ENCODE results near the gene PRG3.

Gene PRG3, protein sequence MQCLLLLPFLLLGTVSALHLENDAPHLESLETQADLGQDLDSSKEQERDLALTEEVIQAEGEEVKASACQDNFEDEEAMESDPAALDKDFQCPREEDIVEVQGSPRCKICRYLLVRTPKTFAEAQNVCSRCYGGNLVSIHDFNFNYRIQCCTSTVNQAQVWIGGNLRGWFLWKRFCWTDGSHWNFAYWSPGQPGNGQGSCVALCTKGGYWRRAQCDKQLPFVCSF

DNA sequence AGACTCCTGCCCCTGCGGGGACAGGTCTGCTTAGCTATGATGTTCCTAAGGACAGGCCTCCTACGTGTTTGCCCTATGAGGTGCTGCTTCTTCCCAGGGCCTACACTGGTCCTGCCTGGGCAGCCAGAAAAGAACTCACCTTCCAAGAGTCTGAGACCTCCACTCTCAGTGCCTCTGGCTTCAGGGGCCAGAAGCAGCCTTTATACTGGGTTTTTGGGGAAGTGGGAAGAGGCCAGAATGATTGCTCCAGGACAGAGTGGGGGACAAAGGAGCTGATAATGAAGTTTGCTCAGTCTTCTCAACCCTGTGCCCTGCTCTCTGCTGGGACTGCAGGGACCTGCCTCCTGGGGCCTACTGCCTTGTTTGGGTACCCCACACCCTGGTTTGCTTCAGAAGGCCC is at the start of gene PRG3:
Gene PRG3 (minus strand): TSS at position 176 of the 400 bp plus-strand sequence. CDS start 442 bp downstream, outside the sequence.
- DNase-seq, result no peak

DNA sequence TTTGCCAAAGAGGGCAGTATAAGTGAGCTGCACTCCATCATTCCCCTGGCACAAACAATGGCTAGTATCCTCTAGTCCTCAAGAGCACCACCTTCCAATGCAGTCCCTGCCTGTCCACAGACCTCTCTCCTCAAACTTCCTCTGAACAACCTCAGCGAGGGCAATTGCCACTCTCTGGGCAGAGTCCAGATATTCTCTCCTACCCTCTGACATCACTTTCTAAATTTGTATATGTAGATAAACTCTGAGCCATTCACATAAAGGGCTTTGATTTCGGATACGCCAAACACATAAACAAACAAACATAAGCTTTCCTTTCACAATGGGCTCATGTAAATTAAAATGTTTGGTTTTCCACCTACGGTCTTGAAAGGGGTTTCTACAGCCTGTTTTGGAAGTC is 49.0 kb upstream of the PRG3 start:
- DNase-seq, result no peak

DNA sequence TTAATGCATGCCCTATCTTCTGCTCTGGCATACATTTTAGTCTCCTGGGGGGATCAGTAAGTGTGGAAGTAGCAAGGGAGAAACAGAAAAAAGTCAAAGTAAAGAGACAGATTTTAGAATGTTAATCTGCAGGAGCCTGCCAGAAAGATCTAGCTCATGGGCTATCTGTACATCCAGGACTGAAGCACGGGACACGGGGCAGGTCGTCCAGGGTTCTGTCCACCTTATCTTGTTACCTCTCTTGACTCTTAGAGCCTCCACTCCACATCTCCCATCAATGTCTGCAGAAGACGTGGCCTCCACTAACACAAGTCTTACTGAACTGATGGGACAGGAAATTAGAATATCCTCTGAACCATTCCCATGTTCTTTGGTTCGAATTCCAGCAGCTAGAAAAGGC is 47.7 kb upstream of the PRG3 start:
- DNase-seq, result no peak

DNA sequence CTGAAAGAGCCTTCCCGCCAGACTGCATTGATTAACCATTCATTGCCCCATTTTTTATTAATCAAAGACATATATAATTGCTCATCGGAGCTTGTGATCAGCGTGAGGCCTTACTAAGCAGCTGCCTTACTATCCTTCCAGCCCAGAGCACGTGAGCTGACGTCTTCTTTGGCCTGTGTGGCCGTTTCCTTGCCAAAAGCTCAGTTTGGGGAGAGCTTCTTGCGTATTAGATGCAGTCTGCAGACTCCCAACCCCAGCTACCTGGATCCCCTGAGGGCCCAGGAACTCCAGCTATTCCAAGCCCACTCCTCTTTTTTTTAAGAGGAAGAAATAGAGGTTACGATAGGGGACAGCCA is 46.8 kb upstream of the PRG3 start:
- no peak for DNase-seq

DNA sequence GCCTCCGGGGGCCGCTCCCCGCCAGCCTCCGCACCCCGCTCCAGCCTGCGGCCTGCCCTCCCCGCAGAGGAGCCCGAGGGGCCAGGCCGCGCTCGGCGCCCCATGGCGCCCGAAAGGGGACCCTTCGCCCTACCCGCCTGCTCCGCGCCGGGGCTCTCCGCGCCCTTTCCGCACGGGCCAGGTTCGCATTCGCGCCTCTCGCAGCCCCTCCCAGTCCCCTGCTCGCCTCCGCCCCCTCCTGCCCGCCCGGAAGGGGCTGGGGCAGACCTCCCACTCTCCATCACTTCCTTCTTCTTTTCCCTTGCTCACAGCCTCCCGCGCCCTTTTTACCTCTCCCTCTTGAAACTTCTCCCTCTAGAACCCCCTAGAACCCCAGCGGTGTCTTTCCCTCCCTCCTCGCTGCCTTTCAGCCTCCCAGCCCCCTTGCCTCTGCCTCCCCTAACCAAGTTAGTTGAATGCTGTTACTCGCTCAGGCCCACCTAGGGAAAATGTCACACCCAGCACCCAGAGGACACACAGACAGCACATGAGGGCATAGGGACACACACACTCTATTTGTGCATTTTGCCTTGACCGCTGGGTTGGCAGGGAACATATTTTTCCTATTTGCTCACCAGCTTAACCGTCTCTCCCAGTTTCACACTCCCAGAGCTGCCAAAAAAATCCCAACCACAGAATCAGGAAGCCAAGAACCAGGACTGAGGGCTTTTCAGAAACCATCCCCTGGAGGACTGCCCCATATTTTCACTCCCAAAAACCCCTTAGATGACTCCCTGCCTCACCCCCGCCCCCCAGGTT is 46.2 kb upstream of the PRG3 start, which contains the start of gene SLC43A3:
Gene SLC43A3 (minus strand): TSS at position 193 of the 798 bp plus-strand sequence. CDS start 949 bp downstream, outside the sequence.
- no peak for DNase-seq

DNA sequence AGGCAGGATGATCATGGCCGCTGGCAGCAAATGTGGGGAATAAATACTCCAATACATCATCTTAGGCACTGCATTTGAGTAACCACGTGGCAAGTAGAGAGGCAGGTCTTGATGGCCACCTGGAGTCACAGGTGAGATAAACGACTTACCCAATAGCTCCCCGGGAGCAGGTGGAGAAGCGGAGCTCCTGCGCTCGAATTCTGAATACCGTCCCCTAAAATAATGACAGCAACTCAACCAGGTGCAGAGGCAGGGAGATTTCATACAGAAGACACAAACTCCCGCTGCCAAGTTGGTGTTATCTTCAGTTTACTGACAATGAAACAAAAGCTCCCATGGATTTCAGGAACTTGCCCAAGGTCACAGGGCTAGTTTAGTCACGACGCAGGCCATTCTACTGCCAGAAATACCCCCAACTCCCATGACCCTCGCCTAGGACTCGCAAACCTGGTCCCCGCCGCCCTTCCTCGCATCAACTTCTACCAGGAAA is 45.5 kb upstream of the PRG3 start:
- DNase-seq, result no peak

DNA sequence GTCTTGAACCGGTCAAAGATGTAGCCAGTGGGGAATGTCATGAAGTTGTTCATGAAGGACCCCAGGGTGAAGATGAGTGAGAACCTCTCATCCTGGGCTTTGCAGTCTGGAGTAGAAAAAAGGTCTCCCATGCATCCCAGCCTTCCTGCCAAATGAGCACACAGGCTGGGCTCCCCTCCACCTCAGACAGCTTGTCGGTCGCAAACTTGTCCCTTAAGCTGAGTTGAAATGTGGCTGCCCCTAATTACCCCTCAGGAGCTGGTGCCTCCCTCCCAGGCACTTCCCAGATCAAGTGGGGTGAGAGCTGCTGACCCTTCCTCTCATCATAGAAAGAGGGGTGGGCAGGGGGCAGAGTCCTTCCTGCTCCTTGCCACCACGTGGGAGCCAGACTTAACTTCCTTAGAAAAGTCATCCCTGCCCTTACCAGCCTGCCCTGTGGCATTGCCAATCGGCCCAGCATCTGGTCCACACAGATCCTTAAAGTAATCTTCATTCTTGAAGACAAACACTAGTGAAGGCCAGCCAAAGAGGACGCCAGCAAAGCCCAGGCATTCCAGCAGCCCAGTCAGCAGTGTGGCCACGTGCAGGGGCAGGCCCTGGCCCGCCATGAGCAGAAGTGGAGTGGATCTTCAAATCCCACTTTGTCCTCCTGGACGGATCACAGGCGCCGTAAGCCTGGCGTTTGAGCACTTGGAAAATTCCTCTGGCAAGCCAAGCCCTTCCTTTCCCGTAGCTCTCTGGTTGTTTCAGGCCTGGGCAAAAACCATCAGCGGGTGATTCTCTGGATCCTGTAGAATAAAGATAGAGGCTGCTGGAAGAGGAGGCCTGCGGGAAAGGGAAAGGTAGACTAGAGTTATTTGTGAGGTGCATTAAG is 44.9 kb upstream of the PRG3 start:
- DNase-seq, result no peak

DNA sequence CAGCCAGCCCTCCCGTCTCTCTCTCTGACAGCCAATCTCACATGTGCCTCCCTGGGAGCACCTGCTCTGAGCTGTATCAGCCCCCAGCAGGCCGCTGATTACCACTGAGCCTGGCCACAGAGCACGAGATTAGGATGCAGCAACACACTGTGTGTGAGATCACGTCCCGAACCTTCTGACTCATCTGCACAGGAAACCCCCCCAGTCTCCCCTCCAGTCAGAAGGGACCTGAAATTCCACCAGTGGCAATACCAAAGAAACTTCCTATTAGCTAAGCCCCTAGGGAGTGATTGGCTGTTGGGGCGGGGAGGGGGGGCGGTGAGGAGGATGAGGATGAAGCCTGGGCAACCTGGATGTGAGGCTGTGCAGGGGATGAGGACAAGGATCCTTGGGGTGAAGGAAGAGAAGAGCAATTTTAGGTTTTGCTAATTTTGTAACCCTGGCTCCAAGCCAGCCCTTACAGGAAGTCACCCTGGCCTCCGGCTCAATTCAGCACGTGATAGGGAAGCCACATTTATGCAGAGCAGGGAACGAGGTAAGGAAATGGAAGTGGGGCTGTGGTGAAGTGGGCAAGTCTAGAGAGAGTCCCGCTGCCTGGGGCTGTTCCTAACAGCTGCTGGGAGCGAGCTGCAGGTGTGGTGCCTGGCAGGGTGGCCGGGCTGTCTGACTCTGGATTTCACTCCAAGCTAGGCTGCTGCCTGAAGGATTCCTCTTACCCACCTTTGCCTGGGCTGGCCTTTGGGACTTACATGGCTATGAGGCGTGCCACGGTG is 44.0 kb upstream of the PRG3 start:
- DNase-seq, result no peak

DNA sequence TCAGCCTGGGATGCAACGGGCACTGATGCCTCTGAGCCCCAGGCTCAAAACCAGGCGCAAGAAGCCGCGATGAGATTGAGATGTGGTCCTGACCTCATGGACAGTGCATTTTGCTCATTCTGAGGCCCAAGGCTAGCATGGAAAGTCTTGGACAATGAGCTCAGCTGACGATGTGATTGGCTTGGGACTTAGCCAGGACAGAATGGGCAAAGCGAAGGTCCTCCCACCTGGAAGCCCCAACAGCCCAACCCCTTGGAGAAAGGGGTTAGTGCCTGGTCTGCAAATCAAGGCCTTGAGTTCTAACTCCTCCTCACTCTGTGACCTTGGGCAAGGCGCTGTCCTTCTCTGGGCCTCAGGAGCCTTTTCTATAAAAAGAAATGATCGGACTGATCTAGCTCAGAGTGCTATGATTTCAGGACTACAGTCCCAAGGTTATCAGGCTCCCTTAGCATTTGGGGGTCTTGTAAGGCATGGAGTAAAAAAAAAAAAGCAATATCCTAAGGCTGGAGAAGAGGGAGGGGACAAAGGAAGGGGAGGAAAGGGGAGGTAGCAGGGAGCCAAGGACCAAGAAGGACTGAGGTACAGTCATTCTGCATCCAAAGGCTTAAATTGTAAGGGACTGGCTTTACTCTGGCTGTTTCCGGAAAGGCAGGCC is 43.3 kb upstream of the PRG3 start:
- DNase-seq, result no peak

DNA sequence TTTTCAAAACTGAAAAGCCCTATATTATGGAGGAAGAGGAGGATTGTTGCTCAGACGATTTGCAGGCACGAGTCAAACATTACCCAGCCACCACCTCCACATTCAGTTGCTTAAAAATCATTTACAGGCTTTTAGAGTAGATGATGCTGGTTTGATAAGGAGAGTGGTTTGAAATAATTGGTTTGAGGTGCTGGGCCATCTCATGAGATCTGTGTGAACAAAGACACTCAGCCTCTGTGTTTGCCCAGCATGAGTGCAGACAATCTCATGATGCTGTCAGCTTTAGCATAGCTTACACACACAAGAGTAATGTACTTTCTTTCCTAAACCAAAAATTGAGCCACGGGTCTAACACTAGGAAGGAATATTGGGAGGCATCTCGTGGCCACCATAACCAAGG is 41.7 kb upstream of the PRG3 start:
- DNase-seq, result no peak

DNA sequence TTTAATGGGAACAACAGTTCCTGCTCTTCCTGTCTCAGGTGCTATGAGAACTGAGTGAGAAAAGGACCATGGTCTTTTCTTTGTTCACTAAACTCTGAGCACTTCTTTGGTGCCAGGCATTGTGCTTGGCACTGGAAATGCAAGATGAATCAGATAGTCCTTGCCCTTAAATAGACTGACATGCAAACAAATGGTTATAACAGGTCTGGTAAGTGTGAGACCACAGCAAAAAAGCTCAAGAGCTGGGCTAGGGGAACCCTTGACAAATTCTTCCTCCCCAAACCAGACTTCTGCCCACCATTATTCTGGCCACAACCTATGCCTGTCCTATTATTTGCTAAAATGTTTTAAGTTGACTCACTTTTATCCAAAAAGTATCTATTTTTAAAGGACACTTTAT is 40.9 kb upstream of the PRG3 start:
- no peak for DNase-seq

DNA sequence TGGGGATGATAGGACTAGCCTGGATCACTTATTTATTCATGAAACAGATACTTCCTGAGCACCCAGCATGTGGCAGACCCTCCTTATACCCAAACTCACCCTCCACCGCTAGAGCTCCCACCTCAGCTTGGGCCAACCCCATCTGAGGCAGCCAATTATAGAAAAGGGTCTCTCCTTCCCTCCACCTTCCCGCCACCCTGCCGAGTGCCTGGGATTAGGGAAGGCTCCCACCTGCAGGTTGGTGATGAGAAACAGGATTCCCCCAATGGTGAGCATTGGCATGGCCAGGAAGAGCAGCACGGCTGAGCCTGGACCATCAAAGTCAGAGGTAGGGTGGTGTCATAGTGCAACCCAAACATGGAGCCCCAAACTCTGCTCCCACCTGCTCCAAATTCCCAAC is 40.1 kb upstream of the PRG3 start:
- DNase-seq, result no peak

DNA sequence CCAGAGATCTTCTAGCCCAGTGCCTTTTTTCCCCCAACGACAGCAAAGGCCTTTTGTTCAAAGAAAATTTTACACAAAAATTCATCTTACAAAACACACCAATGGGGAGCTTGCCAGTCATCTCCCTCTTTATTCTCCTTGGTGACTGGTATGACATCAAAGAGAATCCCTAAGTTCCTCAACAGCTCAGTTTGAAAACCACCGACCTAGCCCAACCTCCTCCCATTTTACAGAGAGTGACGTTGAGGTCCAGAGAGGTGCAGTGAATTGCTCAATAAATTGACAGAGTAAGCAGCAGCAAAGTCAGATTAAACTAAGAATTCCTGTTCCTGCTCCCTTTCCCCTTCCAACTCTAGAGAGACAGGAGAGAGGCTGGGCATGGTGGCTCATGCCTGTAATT is 38.2 kb upstream of the PRG3 start:
- no peak for DNase-seq

DNA sequence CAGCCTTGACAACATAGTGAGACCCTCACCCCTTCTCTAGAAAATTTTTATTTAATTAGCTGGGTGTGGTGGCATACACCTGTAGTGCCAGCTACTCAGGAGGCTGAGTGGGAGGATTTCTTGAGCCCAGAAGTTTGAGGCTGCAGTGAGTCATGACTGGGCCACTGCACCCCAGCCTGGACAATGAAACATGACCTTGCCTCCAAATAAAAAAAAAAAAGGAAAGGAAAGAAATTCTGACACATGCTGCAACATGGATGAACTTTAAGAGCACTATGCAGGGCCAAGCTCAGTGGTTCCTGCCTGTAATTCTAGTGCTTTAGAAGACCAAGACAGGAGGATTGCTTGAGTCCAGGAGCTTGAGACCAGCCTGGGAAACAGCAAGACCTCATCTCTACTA is 37.2 kb upstream of the PRG3 start:
- no peak for DNase-seq

DNA sequence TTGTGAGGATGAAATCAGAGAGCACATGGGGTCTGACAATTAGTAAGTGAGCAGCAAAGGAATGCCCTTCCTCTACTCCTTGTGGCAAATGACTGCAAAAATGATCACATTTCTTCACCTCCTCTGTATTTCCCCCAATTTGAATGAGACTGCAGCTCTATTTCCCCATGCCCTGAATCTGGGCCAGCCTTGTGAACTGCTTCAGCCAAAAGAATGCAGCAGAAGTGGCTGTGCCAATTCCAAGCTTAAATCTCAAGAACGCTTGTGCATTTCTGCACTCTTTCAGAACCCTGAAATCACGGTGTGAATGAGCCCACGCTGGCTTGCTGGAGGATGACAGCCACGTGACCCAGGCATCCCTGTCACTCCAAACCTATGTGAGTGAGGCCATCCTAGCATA is 36.1 kb upstream of the PRG3 start:
- no peak for DNase-seq

DNA sequence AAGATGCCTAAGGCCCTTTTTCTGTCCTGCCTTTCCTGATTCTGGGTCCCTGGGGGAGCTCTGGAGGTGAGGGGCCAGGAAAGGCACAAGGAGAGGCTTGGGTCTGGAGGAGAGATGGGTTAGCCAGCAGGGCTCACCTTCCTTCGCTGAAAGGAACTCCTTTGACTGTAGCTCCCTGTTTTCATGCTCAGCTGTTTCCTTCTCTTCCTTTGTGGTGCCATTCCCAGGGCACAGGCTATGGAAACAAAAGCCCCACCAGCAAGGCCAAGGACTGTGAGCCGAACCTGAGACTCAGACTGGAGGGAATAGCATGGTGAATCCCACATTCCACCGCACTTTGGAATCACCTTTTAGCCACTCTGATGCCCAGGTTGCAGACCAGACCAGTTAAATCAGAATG is 35.5 kb upstream of the PRG3 start:
- DNase-seq, result no peak

DNA sequence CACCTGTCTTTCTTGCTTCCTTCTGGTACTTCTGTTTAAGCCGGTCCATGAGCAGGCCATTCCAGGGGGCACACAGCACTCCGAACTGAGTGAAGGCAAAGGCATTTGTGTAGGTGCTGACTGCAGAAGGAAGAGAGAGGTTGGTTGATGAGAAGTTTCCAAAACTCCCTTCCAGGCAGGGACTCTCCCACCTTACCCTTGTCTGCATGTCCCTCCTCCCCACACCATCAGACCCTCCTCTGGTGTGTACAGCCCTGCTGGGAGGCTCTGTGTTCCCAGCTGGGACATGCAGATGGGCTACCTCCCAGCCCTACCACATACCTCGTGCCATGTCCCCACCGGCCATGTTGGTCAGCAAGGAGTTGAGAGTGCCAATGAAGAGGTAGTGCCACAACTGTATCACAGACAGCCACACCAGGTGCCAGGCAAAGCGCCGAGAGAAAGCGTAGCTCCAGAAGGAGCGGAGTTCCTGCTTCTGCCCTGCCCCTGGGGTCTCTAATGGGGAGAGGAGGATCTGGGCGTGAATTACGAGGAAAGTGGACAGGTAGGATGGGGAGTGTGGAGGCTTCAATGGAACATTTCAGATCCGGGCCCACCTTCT is 33.8 kb upstream of the PRG3 start:
- no peak for DNase-seq

DNA sequence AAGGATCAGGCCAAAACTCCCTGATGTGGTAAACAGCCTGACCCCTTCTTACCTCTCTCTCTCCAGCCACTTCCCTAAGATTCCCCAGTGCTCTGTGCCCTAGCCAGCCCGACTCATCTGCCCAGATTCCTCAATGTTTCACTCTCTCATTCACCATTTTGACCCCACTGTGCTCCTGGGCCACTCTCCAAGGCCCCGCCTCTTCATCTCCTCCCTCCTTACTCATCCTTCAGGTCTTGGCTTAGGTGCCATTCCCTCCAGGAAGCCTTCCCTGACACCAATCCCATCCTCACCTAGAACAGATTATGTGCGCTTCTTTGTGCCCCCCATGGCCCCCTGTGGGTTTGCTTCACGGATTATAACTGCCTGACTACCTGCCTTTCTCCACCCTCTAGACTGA is 32.7 kb upstream of the PRG3 start:
- no peak for DNase-seq

DNA sequence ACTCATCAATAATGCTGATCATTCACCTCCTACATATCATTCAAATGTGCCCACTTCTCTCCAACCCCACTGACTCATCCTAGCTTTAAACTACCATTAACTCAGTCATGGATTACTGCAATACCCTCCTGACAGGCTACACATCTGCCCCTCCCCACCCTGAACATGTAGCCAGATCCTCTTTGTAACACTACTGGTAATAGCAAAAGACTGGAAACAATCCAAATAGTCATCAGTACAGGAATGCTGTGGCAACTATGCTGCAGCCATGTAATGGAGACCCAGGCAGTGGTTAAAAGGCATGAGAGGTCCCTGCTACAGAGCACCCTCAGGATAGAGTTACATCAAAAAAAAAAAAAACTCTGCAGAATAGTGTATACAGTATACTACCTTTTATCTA is 29.3 kb upstream of the PRG3 start:
- DNase-seq, result no peak

DNA sequence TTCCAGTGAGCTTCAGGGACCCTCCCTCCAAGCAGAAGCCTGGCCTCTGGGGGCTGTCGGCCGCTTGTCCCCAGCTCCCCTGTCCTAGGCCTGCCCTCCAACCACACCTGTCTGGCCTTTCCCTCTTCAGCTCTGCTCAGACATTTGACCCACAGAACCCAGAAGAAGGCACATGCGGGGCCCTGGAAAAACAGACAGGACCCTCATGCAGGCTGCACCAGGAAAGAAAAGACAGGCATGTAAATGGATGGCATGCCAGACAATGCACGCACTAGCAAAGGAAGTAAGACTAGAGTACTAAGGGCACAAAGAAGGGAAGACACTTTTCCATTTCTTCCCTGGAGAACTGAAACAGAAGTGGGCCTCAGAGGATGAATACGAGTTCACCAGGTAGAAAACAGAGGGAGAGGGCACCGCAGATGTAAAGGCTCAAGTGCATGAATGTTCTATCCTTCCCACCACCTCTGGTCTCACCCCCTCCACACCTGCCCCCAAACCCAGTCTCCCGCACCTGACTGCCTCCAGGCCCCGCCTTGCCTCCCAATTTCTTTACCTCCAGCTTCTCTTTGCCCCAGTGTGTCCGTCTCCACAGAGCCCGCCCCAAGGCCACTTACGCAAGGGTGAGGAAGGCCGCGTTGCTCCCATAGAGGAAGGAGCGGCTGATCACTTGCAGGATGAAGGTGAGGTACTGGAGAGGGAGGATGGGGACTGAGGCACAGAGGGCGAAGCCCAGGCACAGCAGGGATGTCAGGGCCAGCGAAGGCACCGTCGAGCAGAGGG is 28.6 kb upstream of the PRG3 start:
- no peak for DNase-seq

DNA sequence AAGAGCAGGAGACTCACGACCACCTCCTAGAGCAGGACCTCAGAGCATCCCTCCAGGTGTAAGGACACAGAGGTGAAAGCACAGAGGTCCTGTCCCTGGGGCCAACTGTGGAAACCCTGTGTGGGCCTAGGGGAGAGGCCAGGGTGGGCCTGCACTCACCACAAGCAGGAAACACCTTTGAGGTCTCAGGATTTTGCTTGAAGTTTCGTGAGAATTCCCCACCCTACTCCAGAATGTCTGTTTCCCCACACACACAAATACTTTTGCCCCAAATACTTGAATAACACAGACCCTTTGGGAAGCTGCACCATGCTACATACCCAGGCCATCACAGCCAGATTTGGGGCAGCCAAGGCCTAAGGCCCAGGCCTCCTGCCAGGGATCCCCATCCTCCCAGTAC is 27.8 kb upstream of the PRG3 start:
- DNase-seq, result no peak

Data from cortex of kidney (tissue), 1 donor.